GM12878 (cell line): Measurements from ENCODE around the gene PDSS2. TPM values are rescaled to one million over a fixed set of nuclear protein-coding genes. Genes with fewer than 3 reads are reported as not detected.
A peak's percentile ranks its signal among the peaks of the same experiment; 100 is the strongest.

Experiments
- CHD1 ChIP-seq: IDR thresholded peaks from 2 replicates; pipeline ENCODE4 v1.6.1; 2012; ENCODE audit warnings: low read depth, low read length, improper control_type of control experiment
- CREM ChIP-seq: IDR thresholded peaks from 2 replicates; pipeline ENCODE4 v1.6.1; 2014; ENCODE audit warnings: antibody characterized with exemption, low read depth
- CTCF ChIP-seq, 3 experiments: IDR thresholded peaks in 2 of 3; conservative IDR thresholded peaks in 1 of 3; 2 replicates each; pipeline ENCODE4 v1.5.1; 2011; ENCODE audit warnings: low read depth in 3 of 3, low read length in 3 of 3, mild to moderate bottlenecking in 3 of 3, control low read depth in 2 of 3, moderate library complexity in 2 of 3, inconsistent platforms in 1 of 3, mixed read lengths in 1 of 3; ENCODE audit not compliant: control insufficient read depth in 2 of 3, insufficient read depth in 1 of 3; ENCODE audit errors: extremely low read depth in 1 of 3
- FOS ChIP-seq: IDR thresholded peaks from 3 replicates; pipeline ENCODE4 v1.6.1; 2011; ENCODE audit warnings: borderline replicate concordance; ENCODE audit not compliant: insufficient read length; ENCODE audit errors: extremely low read depth
- GABPA ChIP-seq: IDR thresholded peaks from 2 replicates; pipeline ENCODE4 v1.6.1; 2014; ENCODE audit warnings: antibody characterized with exemption, low read depth, mild to moderate bottlenecking, inconsistent platforms
- HCFC1 ChIP-seq: fragments of 150-350 bp; IDR thresholded peaks from 2 replicates; pipeline ENCODE4 v1.6.1; 2014; ENCODE audit warnings: low read length
- IRF5 ChIP-seq: fragments of 450-650 bp; IDR thresholded peaks from 2 replicates; pipeline ENCODE4 v1.6.1; 2017; ENCODE audit warnings: borderline replicate concordance
- JUNB ChIP-seq: IDR thresholded peaks from 2 replicates; pipeline ENCODE4 v1.6.1; 2016; ENCODE audit warnings: antibody characterized with exemption, mild to moderate bottlenecking
- KAT2A ChIP-seq: conservative IDR thresholded peaks from 2 replicates; pipeline ENCODE4 v1.6.1; 2011; ENCODE audit warnings: low read depth, low read length; ENCODE audit not compliant: control insufficient read depth
- NBN ChIP-seq: fragments of 450-650 bp; IDR thresholded peaks from 2 replicates; pipeline ENCODE4 v1.6.1; 2016
- PAX8 ChIP-seq: fragments of 450-650 bp; IDR thresholded peaks from 2 replicates; pipeline ENCODE4 v1.6.1; 2017; ENCODE audit warnings: mild to moderate bottlenecking, moderate library complexity
- POLR2A ChIP-seq: IDR thresholded peaks from 2 replicates; pipeline ENCODE4 v1.6.1; 2011; ENCODE audit warnings: low read depth, mild to moderate bottlenecking, low read length
- POLR2AphosphoS2 ChIP-seq: IDR thresholded peaks from 2 replicates; pipeline ENCODE4 v1.6.1; 2011; ENCODE audit warnings: low read depth, mild to moderate bottlenecking, low read length, improper control_type of control experiment, moderate library complexity
- PRDM15 ChIP-seq: fragments of 450-650 bp; formaldehyde crosslinking; IDR thresholded peaks from 2 replicates; pipeline ENCODE4 v1.4.0; 2020; ENCODE audit warnings: mild to moderate bottlenecking, moderate library complexity
- REST ChIP-seq: IDR thresholded peaks from 2 replicates; pipeline ENCODE4 v1.6.1; 2012; ENCODE audit warnings: mild to moderate bottlenecking, low read depth, low read length
- SMC3 ChIP-seq: IDR thresholded peaks from 2 replicates; pipeline ENCODE4 v1.6.1; 2011; ENCODE audit warnings: low read length, improper control_type of control experiment, borderline replicate concordance
- SREBF1 ChIP-seq: IDR thresholded peaks from 2 replicates; pipeline ENCODE4 v1.6.1; 2012; ENCODE audit warnings: mild to moderate bottlenecking, low read length
- WRNIP1 ChIP-seq: IDR thresholded peaks from 2 replicates; pipeline ENCODE4 v1.6.1; 2011; ENCODE audit warnings: low read depth, low read length, improper control_type of control experiment, borderline replicate concordance
- YY1 ChIP-seq: IDR thresholded peaks from 2 replicates; pipeline ENCODE4 v1.6.1; 2011; ENCODE audit warnings: low read depth, mild to moderate bottlenecking, low read length
- polyA plus RNA-seq, 11 experiments: library from polyadenylated mRNA; depleted of rRNA in 4 of 11; unstranded in 6 of 11; stranded (reverse) in 5 of 11; fragments of >200 nt; fragmentation: Nextera tagmentation in 4 of 11; fragmentation: Illumina TruSeq in 1 of 11; extraction: Ambion mirVana in 4 of 11; extraction: Trizol in 1 of 11; gene quantifications; 1 replicate in 1 of 11; 2 replicates in 10 of 11; pipeline versions ENCODE4 v1.2.1 to v1.2.3, GENCODE V29; 2011 to 2016; ENCODE audit warnings: inconsistent platforms in 2 of 11, missing spikeins in 2 of 11, low read depth in 1 of 11
- total RNA-seq, 4 experiments: library from RNA; depleted of rRNA in 3 of 4; stranded (reverse); fragments of >200 nt in 3 of 4; fragmentation: Illumina TruSeq in 1 of 4; extraction: Trizol in 1 of 4; gene quantifications; 2 replicates each; pipeline versions ENCODE4 v1.2.1 to v1.2.3, GENCODE V29; 2013 to 2021

The PDSS2 gene
- total and polyA plus RNA-seq, 10 of the 15 experiments (the other 5 are each of a cell fraction or from before 2014, with no cell fraction given) = 7.7 to 15.5 (median 9.6) TPM

GRCh38 chr6:107318100-107318736 is 141.1 kb downstream of the PDSS2 start (continued):
- no peak for TF ChIP-seq IRF5
- TF ChIP-seq YY1 = peak; percentile 62; the same call in 1 of the 2 replicates
- TF ChIP-seq FOS = no peak
- TF ChIP-seq KAT2A = no peak
- no peak for TF ChIP-seq NBN
- TF ChIP-seq CREM = no peak
- TF ChIP-seq POLR2A = no peak
- TF ChIP-seq HCFC1 = no peak
- no peak for TF ChIP-seq CHD1
- no peak for TF ChIP-seq PRDM15 (CRISPR knock-in tag)
- no peak for TF ChIP-seq SREBF1
- TF ChIP-seq POLR2AphosphoS2 = no peak
- no peak for TF ChIP-seq WRNIP1
- no peak for TF ChIP-seq REST
- no peak for TF ChIP-seq PAX8
- peak; percentile 66; the same call in 1 of the 2 replicates for TF ChIP-seq SMC3
- no peak for TF ChIP-seq JUNB
- peak; percentile 64 to 83 (median 71) for TF ChIP-seq CTCF (IDR thresholded peaks at IDR 0.05 in 2 of 3, conservative IDR thresholded peaks at IDR 0.05 in 1 of 3; ENCODE audit: control insufficient read depth in 2 of 3, extremely low read depth in 1 of 3, insufficient read depth in 1 of 3, low read depth in 3 of 3, low read length in 3 of 3)
- TF ChIP-seq GABPA = no peak
